Measurements from ENCODE around the gene C16orf96.

GRCh38 chr16:4646773-4647643 is 90.9 kb downstream of the C16orf96 start:
- TF ChIP-seq CTCF (IDR thresholded peaks at IDR 0.05; ENCODE audit: extremely low read depth in 1 of 2, insufficient read depth in 1 of 2, low read depth in 1 of 2, low read length in 2 of 2) = no peak
- TF ChIP-seq POLR2A (IDR thresholded peaks at IDR 0.05; ENCODE audit: low read depth, low read length) = no peak
- TF ChIP-seq EZH2 (IDR thresholded peaks at IDR 0.05; ENCODE audit: borderline replicate concordance, low read depth, low read length, severe bottlenecking) = no peak
- TF ChIP-seq POLR2AphosphoS5 (IDR thresholded peaks at IDR 0.05; ENCODE audit: insufficient read depth, low read depth, low read length) = no peak
- TF ChIP-seq MAX (IDR thresholded peaks at IDR 0.05; ENCODE audit: insufficient read depth, insufficient read length) = no peak
- no peak for TF ChIP-seq FOS (IDR thresholded peaks at IDR 0.05; ENCODE audit: borderline replicate concordance, insufficient read depth, low read length)
- TF ChIP-seq MYC (IDR thresholded peaks at IDR 0.05; ENCODE audit: low read depth, low read length) = no peak
- TF ChIP-seq JUN (IDR thresholded peaks at IDR 0.05; ENCODE audit: borderline replicate concordance, insufficient read depth, insufficient read length, low read depth) = no peak
- TF ChIP-seq GATA2 (IDR thresholded peaks at IDR 0.05; ENCODE audit: insufficient read depth, insufficient read length, low read depth, low read length) = no peak

All from endothelial cell of umbilical vein (primary cell).